GM12878 (cell line): ENCODE data around the gene TMEM144. TPM values are rescaled to one million over a fixed set of nuclear protein-coding genes. Genes with fewer than 3 reads are reported as not detected.

ENCODE experiments used
- ATAC-seq: fragments of 200-7000 bp; cut with Tn5 transposase; 3 replicates; pipeline ENCODE4 v1.9.1; 2020; ENCODE audit warnings: mild to moderate bottlenecking, moderate library complexity
- BruUV-seq: library from RNA; stranded (reverse); fragments of 400-500 nt; replicated peaks from 2 replicates; lab custom pipeline; 2021; lab: Mats Ljungman, UMichigan
- CTCF ChIA-PET: fragments of 300-600 bp; sonication (Branson Sonifier 250); formaldehyde crosslinking; extraction: SDS; loops from one replicate; lab custom pipeline; 2021; ENCODE audit warnings: inconsistent platforms; lab: Yijun Ruan, JAX
- POLR2A ChIA-PET: fragments of 350-600 bp; formaldehyde crosslinking; extraction: SDS; loops from one replicate; lab custom pipeline; 2021; ENCODE audit warnings: inconsistent platforms; lab: Charles Lee
- RAD21 ChIA-PET: fragments of 300-600 bp; sonication (Branson Sonifier 250); formaldehyde crosslinking; loops from one replicate; lab custom pipeline; 2023; ENCODE audit warnings: antibody characterized with exemption; ENCODE audit not compliant: unreplicated experiment; lab: Charles Lee
- SMC1A ChIA-PET: fragments of 300-600 bp; sonication (Branson Sonifier 250); formaldehyde crosslinking; loops from one replicate; lab custom pipeline; 2023; ENCODE audit not compliant: unreplicated experiment, uncharacterized antibody; lab: Charles Lee
- DNase-seq: peaks from one replicate; pipeline ENCODE4 v3.0.0-alpha.2; 2011; ENCODE audit warnings: low read depth, low spot score
- FAIRE-seq: peaks from 3 replicates; lab custom pipeline; 2011; peaks lifted over from hg19 to GRCh38; lab: Jason Lieb, UNC
- H2AFZ ChIP-seq: 2 replicates; pipeline ENCODE4 v1.6.0; 2011; ENCODE audit warnings: low read depth, low read length, control low read depth; ENCODE audit not compliant: control insufficient read depth
- H3K27ac ChIP-seq: 2 replicates; pipeline ENCODE4 v1.5.1; 2011; ENCODE audit warnings: control low read depth; ENCODE audit not compliant: control insufficient read depth, insufficient read depth
- H3K27me3 ChIP-seq, 2 experiments: replicated peaks in 1 of 2; 2 replicates each; pipeline versions ENCODE4 v1.6.0 to v1.6.1; 2011; ENCODE audit warnings: low read length in 1 of 2; ENCODE audit not compliant: control insufficient read depth in 2 of 2, insufficient read depth in 2 of 2
- H3K36me3 ChIP-seq, 2 experiments: 2 replicates each; pipeline ENCODE4 v1.5.1; 2011; ENCODE audit warnings: low read length in 1 of 2; ENCODE audit not compliant: control insufficient read depth in 2 of 2, insufficient read depth in 2 of 2
- H3K4me1 ChIP-seq: 2 replicates; pipeline ENCODE4 v1.6.1; 2011; ENCODE audit warnings: mild to moderate bottlenecking, low read length, moderate library complexity, mixed read lengths; ENCODE audit not compliant: control insufficient read depth, insufficient read depth
- H3K4me2 ChIP-seq: 2 replicates; pipeline ENCODE4 v1.6.0; 2011; ENCODE audit warnings: control low read depth; ENCODE audit not compliant: control insufficient read depth, insufficient read depth
- H3K4me3 ChIP-seq: fragments of 200-600 bp; sonication (generic); 2 replicates; pipeline ENCODE4 v1.5.1; 2016
- H3K79me2 ChIP-seq: 2 replicates; pipeline ENCODE4 v1.6.0; 2011; ENCODE audit warnings: low read length; ENCODE audit not compliant: control insufficient read depth, insufficient read depth
- H3K9ac ChIP-seq: 2 replicates; pipeline ENCODE4 v1.8.0; 2011; ENCODE audit warnings: low read length, control low read depth, mixed read lengths; ENCODE audit not compliant: control insufficient read depth, insufficient read depth
- H3K9me3 ChIP-seq: replicated peaks from 3 replicates; pipeline ENCODE4 v1.5.1; 2011; ENCODE audit warnings: mild to moderate bottlenecking, low read length; ENCODE audit not compliant: control insufficient read depth, insufficient read depth
- H4K20me1 ChIP-seq: 2 replicates; pipeline ENCODE4 v1.6.0; 2011; ENCODE audit not compliant: control insufficient read depth, insufficient read depth
- CEBPZ ChIP-seq: fragments of 150-350 bp; IDR thresholded peaks from 2 replicates; pipeline ENCODE4 v1.6.1; 2016; ENCODE audit warnings: low read depth, low read length
- DPF2 ChIP-seq: fragments of 450-650 bp; IDR thresholded peaks from 2 replicates; pipeline ENCODE4 v1.6.1; 2017; ENCODE audit warnings: mild to moderate bottlenecking
- EED ChIP-seq: sonication (generic); IDR thresholded peaks from 2 replicates; pipeline ENCODE4 v1.6.1; 2016; ENCODE audit warnings: antibody characterized with exemption, low read depth
- EP300 ChIP-seq, 2 experiments: fragments of 150-350 bp in 1 of 2; IDR thresholded peaks; 2 replicates each; pipeline ENCODE4 v1.6.1; 2011 to 2012; ENCODE audit warnings: low read depth in 2 of 2, low read length in 2 of 2, borderline replicate concordance in 1 of 2, improper control_type of control experiment in 1 of 2, inconsistent platforms in 1 of 2; ENCODE audit not compliant: control insufficient read depth in 1 of 2
- ETV6 ChIP-seq, 2 experiments: fragments of 450-650 bp in 1 of 2; IDR thresholded peaks in 1 of 2; conservative IDR thresholded peaks in 1 of 2; 2 replicates each; pipeline ENCODE4 v1.6.1; 2014; ENCODE audit warnings: antibody characterized with exemption in 1 of 2, borderline replicate concordance in 1 of 2, low read depth in 1 of 2, mild to moderate bottlenecking in 1 of 2, moderate library complexity in 1 of 2
- EZH2 ChIP-seq: IDR thresholded peaks from 2 replicates; pipeline ENCODE4 v1.6.1; 2012; ENCODE audit warnings: low read depth, mild to moderate bottlenecking, control low read depth, inconsistent platforms, low read length, borderline replicate concordance; ENCODE audit not compliant: control insufficient read depth
- NFIC ChIP-seq: IDR thresholded peaks from 2 replicates; pipeline ENCODE4 v1.6.1; 2012; ENCODE audit warnings: low read depth, mild to moderate bottlenecking, inconsistent platforms, low read length, moderate library complexity
- POLR2A ChIP-seq: IDR thresholded peaks from 2 replicates; pipeline ENCODE4 v1.6.1; 2011; ENCODE audit warnings: low read depth, mild to moderate bottlenecking, low read length
- POLR2AphosphoS2 ChIP-seq: IDR thresholded peaks from 2 replicates; pipeline ENCODE4 v1.6.1; 2011; ENCODE audit warnings: low read depth, mild to moderate bottlenecking, low read length, improper control_type of control experiment, moderate library complexity
- RELA ChIP-seq: fragments of 450-650 bp; IDR thresholded peaks from 2 replicates; pipeline ENCODE4 v1.8.0; 2014; ENCODE audit warnings: borderline replicate concordance; ENCODE audit not compliant: partially characterized antibody
- SUZ12 ChIP-seq: fragments of 200-600 bp; sonication (generic); IDR thresholded peaks from one replicate; pipeline ENCODE4 v1.6.1; 2018; ENCODE audit warnings: antibody characterized with exemption, mild to moderate bottlenecking; ENCODE audit not compliant: unreplicated experiment
- WGBS: methylation state at CpG from one replicate; pipeline ENCODE4 v1.1.6; 2016; ENCODE audit warnings: low lambda C conversion rate; ENCODE audit not compliant: insufficient replicate concordance, insufficient coverage; ENCODE audit errors: missing lambda C conversion rate; 5-methylcytosine and 5-hydroxymethylcytosine counted together
- in situ Hi-C: fragments of 300-500 bp; cut with MboI; formaldehyde crosslinking; loops from 9 replicates; pipeline ENCODE4 v1.14.3; 2018; ENCODE audit warnings: mixed read lengths
- intact Hi-C: fragments of 100-400 bp; cut with micrococcal nuclease; formaldehyde crosslinking; loops from one replicate; pipeline ENCODE4 v1.14.2; 2022; ENCODE audit not compliant: unreplicated experiment
- polyA plus RNA-seq, 11 experiments: library from polyadenylated mRNA; depleted of rRNA in 4 of 11; unstranded in 6 of 11; stranded (reverse) in 5 of 11; fragments of >200 nt; fragmentation: Nextera tagmentation in 4 of 11; fragmentation: Illumina TruSeq in 1 of 11; extraction: Ambion mirVana in 4 of 11; extraction: Trizol in 1 of 11; gene quantifications; 1 replicate in 1 of 11; 2 replicates in 10 of 11; pipeline versions ENCODE4 v1.2.1 to v1.2.3, GENCODE V29; 2011 to 2016; ENCODE audit warnings: inconsistent platforms in 2 of 11, missing spikeins in 2 of 11, low read depth in 1 of 11
- total RNA-seq, 4 experiments: library from RNA; depleted of rRNA in 3 of 4; stranded (reverse); fragments of >200 nt in 3 of 4; fragmentation: Illumina TruSeq in 1 of 4; extraction: Trizol in 1 of 4; gene quantifications; 2 replicates each; pipeline versions ENCODE4 v1.2.1 to v1.2.3, GENCODE V29; 2013 to 2021
- TF ChIP-seq, protein P1 (sequence below): fragments of 450-650 bp; conservative IDR thresholded peaks from 2 replicates; pipeline ENCODE4 v1.6.1; 2017; ENCODE audit warnings: mild to moderate bottlenecking, moderate library complexity
- TF ChIP-seq, protein P2 (sequence below): fragments of 450-650 bp; formaldehyde crosslinking; IDR thresholded peaks from 2 replicates; pipeline ENCODE4 v1.4.0; 2022; ENCODE audit warnings: mild to moderate bottlenecking, moderate library complexity

TMEM144 gene
- total and polyA plus RNA-seq, 10 of the 15 experiments (the other 5 are each of a cell fraction or from before 2014, with no cell fraction given) = 0.08 to 1.8 (median 1.4) TPM

GRCh38 chr4:158292156-158292555 lies 81.9 kb downstream of the TMEM144 start:
- intact Hi-C loops = no loop called here

More at GRCh38 chr4:158292156-158292555, 81.9 kb downstream of the TMEM144 start:
- in situ Hi-C loops = no loop called here
- no peak for TF ChIP-seq ETV6 (conservative IDR thresholded peaks at IDR 0.05 in 1 of 2, IDR thresholded peaks at IDR 0.05 in 1 of 2; ENCODE audit: borderline replicate concordance in 1 of 2, low read depth in 1 of 2)
- no peak for TF ChIP-seq POLR2AphosphoS2
- TF ChIP-seq SUZ12 = no peak
- no peak for TF ChIP-seq NFIC
- TF ChIP-seq RELA = no peak
- no peak for TF ChIP-seq CEBPZ
- TF ChIP-seq, protein P1, sequence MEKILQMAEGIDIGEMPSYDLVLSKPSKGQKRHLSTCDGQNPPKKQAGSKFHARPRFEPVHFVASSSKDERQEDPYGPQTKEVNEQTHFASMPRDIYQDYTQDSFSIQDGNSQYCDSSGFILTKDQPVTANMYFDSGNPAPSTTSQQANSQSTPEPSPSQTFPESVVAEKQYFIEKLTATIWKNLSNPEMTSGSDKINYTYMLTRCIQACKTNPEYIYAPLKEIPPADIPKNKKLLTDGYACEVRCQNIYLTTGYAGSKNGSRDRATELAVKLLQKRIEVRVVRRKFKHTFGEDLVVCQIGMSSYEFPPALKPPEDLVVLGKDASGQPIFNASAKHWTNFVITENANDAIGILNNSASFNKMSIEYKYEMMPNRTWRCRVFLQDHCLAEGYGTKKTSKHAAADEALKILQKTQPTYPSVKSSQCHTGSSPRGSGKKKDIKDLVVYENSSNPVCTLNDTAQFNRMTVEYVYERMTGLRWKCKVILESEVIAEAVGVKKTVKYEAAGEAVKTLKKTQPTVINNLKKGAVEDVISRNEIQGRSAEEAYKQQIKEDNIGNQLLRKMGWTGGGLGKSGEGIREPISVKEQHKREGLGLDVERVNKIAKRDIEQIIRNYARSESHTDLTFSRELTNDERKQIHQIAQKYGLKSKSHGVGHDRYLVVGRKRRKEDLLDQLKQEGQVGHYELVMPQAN = no peak
- TF ChIP-seq, protein P2, sequence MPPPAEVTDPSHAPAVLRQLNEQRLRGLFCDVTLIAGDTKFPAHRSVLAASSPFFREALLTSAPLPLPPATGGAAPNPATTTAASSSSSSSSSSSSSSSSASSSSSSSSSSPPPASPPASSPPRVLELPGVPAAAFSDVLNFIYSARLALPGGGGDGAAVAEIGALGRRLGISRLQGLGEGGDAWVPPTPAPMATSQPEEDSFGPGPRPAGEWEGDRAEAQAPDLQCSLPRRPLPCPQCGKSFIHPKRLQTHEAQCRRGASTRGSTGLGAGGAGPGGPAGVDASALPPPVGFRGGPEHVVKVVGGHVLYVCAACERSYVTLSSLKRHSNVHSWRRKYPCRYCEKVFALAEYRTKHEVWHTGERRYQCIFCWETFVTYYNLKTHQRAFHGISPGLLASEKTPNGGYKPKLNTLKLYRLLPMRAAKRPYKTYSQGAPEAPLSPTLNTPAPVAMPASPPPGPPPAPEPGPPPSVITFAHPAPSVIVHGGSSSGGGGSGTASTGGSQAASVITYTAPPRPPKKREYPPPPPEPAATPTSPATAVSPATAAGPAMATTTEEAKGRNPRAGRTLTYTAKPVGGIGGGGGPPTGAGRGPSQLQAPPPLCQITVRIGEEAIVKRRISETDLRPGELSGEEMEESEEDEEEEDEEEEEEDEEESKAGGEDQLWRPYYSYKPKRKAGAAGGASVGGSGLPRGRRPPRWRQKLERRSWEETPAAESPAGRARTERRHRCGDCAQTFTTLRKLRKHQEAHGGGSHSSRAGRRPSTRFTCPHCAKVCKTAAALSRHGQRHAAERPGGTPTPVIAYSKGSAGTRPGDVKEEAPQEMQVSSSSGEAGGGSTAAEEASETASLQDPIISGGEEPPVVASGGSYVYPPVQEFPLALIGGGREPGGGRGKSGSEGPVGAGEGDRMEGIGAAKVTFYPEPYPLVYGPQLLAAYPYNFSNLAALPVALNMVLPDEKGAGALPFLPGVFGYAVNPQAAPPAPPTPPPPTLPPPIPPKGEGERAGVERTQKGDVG (CRISPR knock-in tag) = no peak
- TF ChIP-seq EP300 (IDR thresholded peaks at IDR 0.05; ENCODE audit: borderline replicate concordance in 1 of 2, control insufficient read depth in 1 of 2, low read depth in 2 of 2, low read length in 2 of 2) = no peak
- no peak for TF ChIP-seq POLR2A
- no peak for TF ChIP-seq EED
- no peak for TF ChIP-seq DPF2
- TF ChIP-seq EZH2 = no peak
- TF ChIP-seq, all 136 proteins: peak for 0
- 20% methylated on average over 3 of the region's 3 CpGs for WGBS
- ChIA-PET SMC1A (no interaction called here), RAD21 (no interaction called here), POLR2A (no interaction called here), CTCF (no interaction called here)
- no peaks in the 10 kb centered on the region for H3K79me2 ChIP-seq
- H3K4me2 ChIP-seq = no peak overlapping the region
- no peaks in the 10 kb centered on the region for H3K36me3 ChIP-seq
- no TSS peak for BruUV-seq
- H3K4me3 ChIP-seq = no peak overlapping the region
- no peak overlapping the region for H2AFZ ChIP-seq
- H3K9me3 ChIP-seq = no peaks in the 10 kb centered on the region
- H3K4me1 ChIP-seq = no peaks in the 10 kb centered on the region
- no peak for FAIRE-seq
- H3K27me3 ChIP-seq = no peaks in the 10 kb centered on the region
- H4K20me1 ChIP-seq = no peaks in the 10 kb centered on the region
- H3K27ac ChIP-seq = no peak overlapping the region
- DNase-seq = no peak
- H3K9ac ChIP-seq = no peak overlapping the region
- ATAC-seq = no peak
